ENCODE results near the gene HOXD10. TPM values are rescaled to one million over a fixed set of nuclear protein-coding genes. Genes with fewer than 3 reads are reported as not detected.

The HOXD10 gene
- total and polyA plus RNA-seq, 4 donors: 0.05 to 0.54 TPM; not detected in 2

- peak in 1 of 3 donors; percentile 51 for DNase-seq
- H3K36me3 ChIP-seq (ENCODE audit: control insufficient read depth in 4 of 4, insufficient read depth in 4 of 4, low read length in 4 of 4): no peaks in the 10 kb centered on the region
- peaks cover 13 to 94% (median 92%) of the 10 kb centered on the region in 3 donors for H3K27me3 ChIP-seq (ENCODE audit: control insufficient read depth in 3 of 3, insufficient read depth in 3 of 3, low read length in 2 of 3)
- H3K27ac ChIP-seq (ENCODE audit: low read depth in 1 of 2, low read length in 1 of 2): no peak overlapping the region
- peaks cover 0 to 22% (median 7%) of the 10 kb centered on the region in 5 donors for H3K4me1 ChIP-seq (ENCODE audit: control insufficient read depth in 5 of 5, insufficient read depth in 5 of 5, low read length in 5 of 5)
- H3K4me3 ChIP-seq: no peak overlapping the region
- no peak for ATAC-seq (ENCODE audit: insufficient read depth, low FRiP score)
- TF ChIP-seq, protein P1, sequence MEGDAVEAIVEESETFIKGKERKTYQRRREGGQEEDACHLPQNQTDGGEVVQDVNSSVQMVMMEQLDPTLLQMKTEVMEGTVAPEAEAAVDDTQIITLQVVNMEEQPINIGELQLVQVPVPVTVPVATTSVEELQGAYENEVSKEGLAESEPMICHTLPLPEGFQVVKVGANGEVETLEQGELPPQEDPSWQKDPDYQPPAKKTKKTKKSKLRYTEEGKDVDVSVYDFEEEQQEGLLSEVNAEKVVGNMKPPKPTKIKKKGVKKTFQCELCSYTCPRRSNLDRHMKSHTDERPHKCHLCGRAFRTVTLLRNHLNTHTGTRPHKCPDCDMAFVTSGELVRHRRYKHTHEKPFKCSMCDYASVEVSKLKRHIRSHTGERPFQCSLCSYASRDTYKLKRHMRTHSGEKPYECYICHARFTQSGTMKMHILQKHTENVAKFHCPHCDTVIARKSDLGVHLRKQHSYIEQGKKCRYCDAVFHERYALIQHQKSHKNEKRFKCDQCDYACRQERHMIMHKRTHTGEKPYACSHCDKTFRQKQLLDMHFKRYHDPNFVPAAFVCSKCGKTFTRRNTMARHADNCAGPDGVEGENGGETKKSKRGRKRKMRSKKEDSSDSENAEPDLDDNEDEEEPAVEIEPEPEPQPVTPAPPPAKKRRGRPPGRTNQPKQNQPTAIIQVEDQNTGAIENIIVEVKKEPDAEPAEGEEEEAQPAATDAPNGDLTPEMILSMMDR (IDR thresholded peaks at IDR 0.05; ENCODE audit: control extremely low read depth, extremely low read depth): no peak
- H3K9ac ChIP-seq (ENCODE audit: insufficient read depth in 1 of 2, low read length in 2 of 2): no peak overlapping the region
- H3K9me3 ChIP-seq (ENCODE audit: control insufficient read depth in 4 of 4, insufficient read depth in 3 of 4, low read length in 3 of 4): peaks cover 0 to 22% (median 0%) of the 10 kb centered on the region in 4 donors
- 4 to 9% methylated on average over 58 to 68 of the region's 68 CpGs for WGBS, 2 donors
These were observed 35.8 kb upstream of the HOXD10 start for GRCh38 chr2:176080540-176081375.

DNA sequence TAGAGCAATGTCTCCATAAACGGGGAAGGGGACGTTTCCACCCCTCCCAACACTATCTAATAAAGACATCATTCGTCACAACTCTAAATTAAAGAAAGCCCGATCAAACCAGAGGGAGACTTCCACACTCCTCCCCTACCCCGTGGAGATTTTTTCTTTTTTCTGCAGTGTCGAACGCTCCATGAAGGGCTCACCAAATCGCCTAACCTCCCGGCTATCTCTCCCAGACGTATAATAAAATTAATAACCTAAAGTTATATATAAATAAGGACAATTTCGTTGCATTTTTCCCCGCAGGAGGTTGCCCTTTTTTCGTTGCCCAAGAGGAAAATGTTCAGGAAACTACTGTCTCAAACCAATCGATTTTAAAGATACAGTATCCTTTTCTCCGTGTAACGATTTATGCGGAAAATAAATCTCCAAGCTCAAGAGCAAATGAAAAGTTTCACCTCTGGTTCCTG is 35.2 kb upstream of the HOXD10 start:
- H3K4me1 ChIP-seq (ENCODE audit: control insufficient read depth in 5 of 5, insufficient read depth in 5 of 5, low read length in 5 of 5): peaks cover 0 to 26% (median 7%) of the 10 kb centered on the region in 5 donors
- no peaks in the 10 kb centered on the region for H3K36me3 ChIP-seq (ENCODE audit: control insufficient read depth in 4 of 4, insufficient read depth in 4 of 4, low read length in 4 of 4)
- H3K27ac ChIP-seq (ENCODE audit: low read depth in 1 of 2, low read length in 1 of 2): no peak overlapping the region
- 6 to 11% methylated on average over 17 of the region's 17 CpGs for WGBS, 2 donors
- TF ChIP-seq, protein P1 (IDR thresholded peaks at IDR 0.05; ENCODE audit: control extremely low read depth, extremely low read depth): no peak
- no peak overlapping the region for H3K4me3 ChIP-seq
- peaks cover 0 to 22% (median 0%) of the 10 kb centered on the region in 4 donors for H3K9me3 ChIP-seq (ENCODE audit: control insufficient read depth in 4 of 4, insufficient read depth in 3 of 4, low read length in 3 of 4)
- no peak overlapping the region for H3K9ac ChIP-seq (ENCODE audit: insufficient read depth in 1 of 2, low read length in 2 of 2)
- peaks cover 12 to 94% (median 92%) of the 10 kb centered on the region in 3 donors for H3K27me3 ChIP-seq (ENCODE audit: control insufficient read depth in 3 of 3, insufficient read depth in 3 of 3, low read length in 2 of 3)
- ATAC-seq (ENCODE audit: insufficient read depth, low FRiP score) (no peak), DNase-seq (peak in 1 of 3 donors; percentile 65)

DNA sequence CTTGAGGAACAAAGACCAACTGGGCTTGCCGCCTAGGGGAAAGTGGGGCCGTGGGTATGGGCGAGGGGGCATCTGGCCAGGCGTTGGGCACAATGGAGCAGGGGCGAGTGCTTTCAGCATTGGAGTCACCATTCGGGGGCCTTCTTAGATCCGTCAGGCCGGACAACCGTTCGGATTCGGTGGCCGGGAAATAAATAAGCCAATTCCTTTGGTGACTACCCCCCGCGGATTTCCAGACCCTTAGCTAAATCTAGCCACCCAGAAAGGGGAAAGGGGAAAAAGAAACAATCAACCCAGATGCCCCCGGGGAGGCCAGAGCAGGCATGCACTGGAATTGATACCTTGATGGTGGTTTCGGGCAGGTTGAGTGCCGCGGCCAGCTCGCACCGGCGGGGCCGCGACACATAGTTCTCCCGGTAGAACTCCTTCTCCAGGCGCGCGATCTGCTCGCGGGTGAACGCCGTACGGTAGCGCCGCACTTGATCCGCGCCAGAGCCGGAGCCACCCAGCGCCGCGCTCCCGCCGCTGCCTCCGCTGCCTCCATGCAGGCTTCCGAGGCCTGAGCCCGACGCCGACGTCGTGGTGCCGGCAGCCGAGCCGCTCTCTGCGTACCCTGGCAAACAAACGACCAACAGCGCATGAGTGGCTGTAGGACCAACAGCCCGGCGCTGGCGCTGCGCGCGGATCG is 34.6 kb upstream of the HOXD10 start:
- no peak overlapping the region for H3K27ac ChIP-seq (ENCODE audit: low read depth in 1 of 2, low read length in 1 of 2)
- H3K4me1 ChIP-seq (ENCODE audit: control insufficient read depth in 5 of 5, insufficient read depth in 5 of 5, low read length in 5 of 5): peaks cover 0 to 26% (median 7%) of the 10 kb centered on the region in 5 donors
- no peak overlapping the region for H3K4me3 ChIP-seq
- H3K36me3 ChIP-seq (ENCODE audit: control insufficient read depth in 4 of 4, insufficient read depth in 4 of 4, low read length in 4 of 4): no peaks in the 10 kb centered on the region
- TF ChIP-seq, protein P1 (IDR thresholded peaks at IDR 0.05; ENCODE audit: control extremely low read depth, extremely low read depth): no peak
- peaks cover 8 to 94% (median 92%) of the 10 kb centered on the region in 3 donors for H3K27me3 ChIP-seq (ENCODE audit: control insufficient read depth in 3 of 3, insufficient read depth in 3 of 3, low read length in 2 of 3)
- 3 to 9% methylated on average over 61 to 62 of the region's 62 CpGs for WGBS, 2 donors
- DNase-seq (peak in 2 of 3 donors; percentile 53 to 61), ATAC-seq (ENCODE audit: insufficient read depth, low FRiP score) (no peak)
- H3K9ac ChIP-seq (ENCODE audit: insufficient read depth in 1 of 2, low read length in 2 of 2): no peak overlapping the region
- H3K9me3 ChIP-seq (ENCODE audit: control insufficient read depth in 4 of 4, insufficient read depth in 3 of 4, low read length in 3 of 4): peaks cover 0 to 22% (median 0%) of the 10 kb centered on the region in 4 donors
